Vagina (tissue), 2 donors: ENCODE measurements around the gene TEX9.
"Not testable (repeated sequence)": the region's sequence is repeated elsewhere in the genome, so short reads cannot be mapped to it uniquely, and the experiment has no call there.

Source experiments
- POLR2A ChIP-seq, 2 donors: fragments of 450-650 bp; IDR thresholded peaks; one replicate each; pipeline ENCODE4 v1.6.1; 2017; ENCODE audit warnings: antibody characterized with exemption in 2 of 2, mild to moderate bottlenecking in 2 of 2, moderate library complexity in 2 of 2
- POLR2AphosphoS5 ChIP-seq, 2 donors: sonication (generic); formaldehyde crosslinking; IDR thresholded peaks; one replicate each; pipeline ENCODE4 v1.9.0; 2017; ENCODE audit warnings: antibody characterized with exemption in 2 of 2, mild to moderate bottlenecking in 2 of 2, low read depth in 1 of 2; ENCODE audit not compliant: insufficient read depth in 1 of 2
- TF ChIP-seq, protein P1 (sequence below), 3 experiments: fragments of 450-650 bp in 2 of 3; fragments of 200-600 bp in 1 of 3; sonication (generic) in 1 of 3; IDR thresholded peaks; one replicate each; pipeline ENCODE4 v1.5.1; 2017 to 2019; ENCODE audit warnings: antibody characterized with exemption in 3 of 3, mild to moderate bottlenecking in 2 of 3, moderate library complexity in 2 of 3

DNA sequence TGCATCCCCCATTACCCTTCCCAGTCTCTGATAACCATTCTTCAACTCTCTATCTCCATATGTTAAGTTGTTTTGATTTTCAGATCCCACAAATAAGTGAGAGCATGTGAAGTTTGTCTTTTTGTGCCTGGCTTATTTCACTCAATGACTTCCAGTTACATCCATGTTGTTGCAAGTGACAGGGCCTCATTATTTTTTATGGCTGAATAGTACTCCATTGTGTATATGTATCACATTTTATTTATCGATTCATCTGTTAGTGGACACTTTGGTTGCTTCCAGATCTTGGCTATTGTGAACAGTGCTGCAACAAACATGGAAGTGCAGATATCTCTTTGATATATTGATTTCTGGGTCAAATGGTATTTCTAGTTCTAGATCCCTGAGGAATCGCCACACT lies 9.5 kb downstream of the TEX9 start:
- TF ChIP-seq, protein P1, sequence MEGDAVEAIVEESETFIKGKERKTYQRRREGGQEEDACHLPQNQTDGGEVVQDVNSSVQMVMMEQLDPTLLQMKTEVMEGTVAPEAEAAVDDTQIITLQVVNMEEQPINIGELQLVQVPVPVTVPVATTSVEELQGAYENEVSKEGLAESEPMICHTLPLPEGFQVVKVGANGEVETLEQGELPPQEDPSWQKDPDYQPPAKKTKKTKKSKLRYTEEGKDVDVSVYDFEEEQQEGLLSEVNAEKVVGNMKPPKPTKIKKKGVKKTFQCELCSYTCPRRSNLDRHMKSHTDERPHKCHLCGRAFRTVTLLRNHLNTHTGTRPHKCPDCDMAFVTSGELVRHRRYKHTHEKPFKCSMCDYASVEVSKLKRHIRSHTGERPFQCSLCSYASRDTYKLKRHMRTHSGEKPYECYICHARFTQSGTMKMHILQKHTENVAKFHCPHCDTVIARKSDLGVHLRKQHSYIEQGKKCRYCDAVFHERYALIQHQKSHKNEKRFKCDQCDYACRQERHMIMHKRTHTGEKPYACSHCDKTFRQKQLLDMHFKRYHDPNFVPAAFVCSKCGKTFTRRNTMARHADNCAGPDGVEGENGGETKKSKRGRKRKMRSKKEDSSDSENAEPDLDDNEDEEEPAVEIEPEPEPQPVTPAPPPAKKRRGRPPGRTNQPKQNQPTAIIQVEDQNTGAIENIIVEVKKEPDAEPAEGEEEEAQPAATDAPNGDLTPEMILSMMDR (IDR thresholded peaks at IDR 0.05), result not testable (repeated sequence)
- not testable (repeated sequence) for TF ChIP-seq POLR2A (IDR thresholded peaks at IDR 0.05); POLR2AphosphoS5 (IDR thresholded peaks at IDR 0.05; ENCODE audit: insufficient read depth in 1 of 2, low read depth in 1 of 2)
